Activated naive CD8-positive, alpha-beta T cell (primary cell): ENCODE measurements around the gene TMOD3.

ENCODE experiments used
- H3K27ac Mint-ChIP-seq: one replicate; pipeline ENCODE4 v1.8.0; 2021; ENCODE audit warnings: mixed read lengths
- H3K27me3 Mint-ChIP-seq: one replicate; pipeline ENCODE4 v1.8.0; 2021; ENCODE audit warnings: mixed read lengths
- H3K36me3 Mint-ChIP-seq: one replicate; pipeline ENCODE4 v1.8.0; 2021; ENCODE audit warnings: mixed read lengths
- H3K4me1 Mint-ChIP-seq: one replicate; pipeline ENCODE4 v1.8.0; 2021; ENCODE audit warnings: low read depth, mixed read lengths
- H3K4me3 Mint-ChIP-seq: one replicate; pipeline ENCODE4 v1.8.0; 2021; ENCODE audit warnings: mild to moderate bottlenecking, mixed read lengths
- H3K9me3 Mint-ChIP-seq: one replicate; pipeline ENCODE4 v1.8.0; 2021; ENCODE audit warnings: low read depth, mixed read lengths

Gene TMOD3

GRCh38 chr15:51935466-51936104 is 106.1 kb downstream of the TMOD3 start:
- Mint-ChIP-seq H3K27me3 (no peaks in the 10 kb centered on the region), H3K9me3 (no peaks in the 10 kb centered on the region), H3K4me3 (no peak overlapping the region), H3K4me1 (no peaks in the 10 kb centered on the region), H3K36me3 (no peaks in the 10 kb centered on the region), H3K27ac (peak overlapping the region; percentile 73)

DNA sequence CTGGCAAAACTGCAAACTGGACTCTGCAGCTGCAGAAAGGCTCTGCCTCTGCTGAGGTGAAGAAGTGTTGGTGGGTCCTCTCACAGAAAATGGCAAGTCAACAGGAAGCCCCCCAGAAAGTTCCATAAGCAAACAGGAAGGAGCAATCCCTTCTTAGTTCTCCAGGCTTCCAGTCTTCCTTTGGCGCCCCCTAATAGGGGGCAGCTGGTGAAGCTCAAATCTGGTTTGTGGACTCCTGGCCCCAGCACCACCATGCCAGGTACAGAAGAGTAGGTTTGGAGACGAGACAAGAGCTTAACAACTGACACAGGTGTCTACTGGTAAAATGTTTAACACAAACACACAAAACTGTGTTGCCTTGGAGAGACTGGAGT is 106.6 kb downstream of the TMOD3 start:
- H3K9me3 Mint-ChIP-seq, result no peaks in the 10 kb centered on the region
- H3K4me1 Mint-ChIP-seq, result no peaks in the 10 kb centered on the region
- no peaks in the 10 kb centered on the region for H3K36me3 Mint-ChIP-seq
- H3K27ac Mint-ChIP-seq, result peak overlapping the region; percentile 73
- H3K27me3 Mint-ChIP-seq, result no peaks in the 10 kb centered on the region
- no peak overlapping the region for H3K4me3 Mint-ChIP-seq

GRCh38 chr15:51938286-51938685 is 108.8 kb downstream of the TMOD3 start:
- Mint-ChIP-seq H3K4me1 (no peaks in the 10 kb centered on the region), H3K27ac (no peak overlapping the region), H3K9me3 (no peaks in the 10 kb centered on the region), H3K27me3 (no peaks in the 10 kb centered on the region), H3K36me3 (no peaks in the 10 kb centered on the region), H3K4me3 (no peak overlapping the region)

DNA sequence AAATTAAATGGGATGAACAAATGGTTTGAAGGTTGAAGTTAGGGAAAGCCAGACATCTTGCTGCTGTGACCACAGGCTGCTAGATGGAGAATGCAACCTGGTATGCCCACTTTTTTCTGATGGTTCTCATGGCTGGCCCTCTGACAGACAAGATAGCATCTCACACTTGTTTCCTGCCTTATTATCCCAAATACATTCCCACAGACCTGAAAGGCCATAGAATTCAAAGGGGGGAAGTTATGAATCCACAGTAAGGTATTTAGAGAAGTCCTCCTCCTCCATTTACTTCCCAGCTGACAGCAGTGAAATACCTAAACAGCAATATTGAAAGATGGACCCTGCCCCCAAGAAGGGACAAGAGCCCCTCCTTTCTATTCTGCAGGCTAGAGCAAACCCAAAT is 109.8 kb downstream of the TMOD3 start:
- H3K36me3 Mint-ChIP-seq, result no peaks in the 10 kb centered on the region
- no peak overlapping the region for H3K27ac Mint-ChIP-seq
- no peaks in the 10 kb centered on the region for H3K27me3 Mint-ChIP-seq
- no peaks in the 10 kb centered on the region for H3K4me1 Mint-ChIP-seq
- H3K9me3 Mint-ChIP-seq, result no peaks in the 10 kb centered on the region
- no peak overlapping the region for H3K4me3 Mint-ChIP-seq

DNA sequence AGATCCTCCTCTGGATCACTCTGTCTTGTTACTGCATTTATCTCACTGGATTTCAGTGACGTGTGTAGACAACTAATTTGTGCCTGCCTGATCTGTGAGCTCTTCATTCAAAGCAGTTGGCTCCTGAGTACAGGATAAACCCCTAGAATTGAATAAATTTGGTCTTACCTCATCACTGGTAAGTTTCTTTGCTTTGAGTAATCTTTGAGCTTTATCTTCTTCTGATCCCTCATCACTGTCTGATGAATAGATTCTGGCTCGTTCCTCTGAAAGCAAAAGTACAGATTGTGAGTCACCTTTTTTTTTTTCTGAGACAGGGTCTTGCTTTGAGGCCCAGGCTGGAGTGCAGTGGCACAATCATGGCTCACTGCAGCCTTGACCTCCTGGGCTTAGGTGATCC is 117.7 kb downstream of the TMOD3 start:
- Mint-ChIP-seq H3K4me1 (peaks cover 6% of the 10 kb centered on the region), H3K9me3 (no peaks in the 10 kb centered on the region), H3K27me3 (no peaks in the 10 kb centered on the region), H3K27ac (peak overlapping the region; percentile 66), H3K36me3 (peaks cover 18% of the 10 kb centered on the region), H3K4me3 (no peak overlapping the region)

- Mint-ChIP-seq H3K4me3 (no peak overlapping the region), H3K27me3 (no peaks in the 10 kb centered on the region), H3K27ac (no peak overlapping the region)
Observed at GRCh38 chr15:51952805-51953204, 123.4 kb downstream of the TMOD3 start.

DNA sequence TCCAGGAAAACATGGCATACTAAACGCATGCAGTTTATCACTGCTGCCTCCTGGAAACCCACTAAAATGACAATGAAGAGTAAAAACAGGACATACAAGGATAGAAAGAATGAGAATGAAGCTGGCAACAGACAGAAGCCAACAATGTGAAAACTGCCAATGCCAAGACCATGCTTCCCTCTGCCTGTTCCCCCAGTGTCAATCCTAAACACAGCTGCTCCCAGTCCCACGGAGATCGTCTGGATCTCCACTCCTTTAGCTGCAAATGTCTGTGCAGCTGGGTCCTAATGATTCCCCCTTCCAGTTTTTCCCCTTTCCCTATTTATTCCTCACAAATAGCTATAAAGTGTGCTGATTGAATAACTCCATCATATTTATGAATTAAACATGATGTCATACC is 126.1 kb downstream of the TMOD3 start:
- peaks cover 28% of the 10 kb centered on the region for H3K36me3 Mint-ChIP-seq
- no peaks in the 10 kb centered on the region for H3K4me1 Mint-ChIP-seq
- no peaks in the 10 kb centered on the region for H3K9me3 Mint-ChIP-seq
- no peak overlapping the region for H3K4me3 Mint-ChIP-seq
- H3K27ac Mint-ChIP-seq, result no peak overlapping the region
- no peaks in the 10 kb centered on the region for H3K27me3 Mint-ChIP-seq

More at GRCh38 chr15:51952805-51953204, 123.4 kb downstream of the TMOD3 start:
- no peaks in the 10 kb centered on the region for H3K9me3 Mint-ChIP-seq
- no peaks in the 10 kb centered on the region for H3K4me1 Mint-ChIP-seq
- H3K36me3 Mint-ChIP-seq, result peaks cover 26% of the 10 kb centered on the region
